Measurements from ENCODE around the gene PROX1.

Gene PROX1

DNA sequence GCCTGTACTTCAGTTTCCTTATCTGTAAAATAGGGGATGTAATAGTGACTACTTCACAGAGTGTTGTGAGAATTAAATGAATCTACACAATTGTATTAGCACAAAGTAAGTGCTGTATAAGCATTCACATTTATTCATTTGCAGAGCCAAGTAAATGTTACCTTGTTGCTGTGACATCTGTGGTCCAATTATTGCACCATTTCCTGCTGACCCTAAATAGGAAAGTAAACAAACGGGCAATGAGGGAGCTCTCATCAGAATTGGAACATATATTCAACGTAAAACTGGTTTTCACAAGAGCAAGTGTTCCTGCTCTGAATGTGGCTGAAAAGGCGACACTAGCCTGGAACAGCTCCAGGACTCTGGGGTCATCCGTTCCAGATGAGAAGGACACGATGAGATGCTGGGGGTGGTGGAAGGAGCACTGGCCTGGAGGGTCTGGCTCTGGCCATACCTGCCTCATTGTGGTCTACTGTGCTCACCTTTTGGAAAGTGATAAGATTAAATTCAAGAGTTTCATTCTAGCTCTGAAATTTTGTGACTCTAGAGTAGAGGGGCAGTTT is 34.5 kb downstream of the PROX1 start:
- no peak for DNase-seq (ENCODE audit: low spot score)

DNA sequence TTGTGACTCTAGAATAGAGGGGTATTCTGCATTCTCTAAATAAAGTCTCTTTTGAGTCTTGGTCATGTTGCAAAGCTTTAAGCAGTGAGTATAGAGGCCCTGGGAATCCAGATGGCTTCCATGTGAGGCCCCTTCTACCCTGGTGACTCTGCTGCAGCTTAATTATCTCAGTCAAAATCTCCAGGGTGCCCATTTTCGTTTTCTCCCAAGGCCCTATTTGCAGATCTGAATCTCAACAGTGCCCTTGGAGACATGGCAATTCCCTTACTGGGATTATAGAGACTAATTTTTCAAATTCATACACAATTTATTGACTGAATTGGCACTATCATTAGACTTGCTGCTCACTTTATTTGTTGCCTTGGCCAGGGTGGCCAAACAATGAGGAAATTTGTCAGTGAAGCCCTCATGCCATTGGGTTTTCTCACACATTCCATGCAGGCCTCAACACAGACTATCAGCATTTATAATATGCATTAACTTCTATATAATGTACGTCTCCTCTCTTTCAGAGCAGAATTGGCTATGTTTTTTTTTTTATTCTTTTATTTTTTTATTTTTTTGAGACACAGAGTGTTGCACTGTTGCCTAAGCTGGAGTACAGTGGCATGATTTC is 35.1 kb downstream of the PROX1 start:
- no peak for DNase-seq (ENCODE audit: low spot score)

DNA sequence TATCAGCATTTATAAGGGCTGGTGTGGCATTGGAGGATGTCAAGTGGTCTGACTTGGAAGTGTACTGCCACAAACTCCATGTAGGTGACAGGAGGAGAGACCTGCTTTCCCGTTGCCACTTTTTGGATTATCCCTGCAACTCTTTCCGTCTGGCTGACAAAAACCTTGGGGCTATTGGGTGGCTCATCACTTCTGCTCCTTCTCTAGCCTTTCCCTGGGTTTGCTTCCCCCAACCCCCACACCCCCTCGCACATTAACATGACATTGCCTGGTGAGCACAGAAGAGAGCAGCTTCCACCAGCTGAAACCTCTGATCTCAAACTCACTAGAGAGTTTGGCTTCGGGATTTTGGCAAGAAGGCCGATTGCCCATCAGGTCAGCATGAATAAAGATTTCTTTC is 39.2 kb downstream of the PROX1 start:
- DNase-seq (ENCODE audit: low spot score) = no peak

DNA sequence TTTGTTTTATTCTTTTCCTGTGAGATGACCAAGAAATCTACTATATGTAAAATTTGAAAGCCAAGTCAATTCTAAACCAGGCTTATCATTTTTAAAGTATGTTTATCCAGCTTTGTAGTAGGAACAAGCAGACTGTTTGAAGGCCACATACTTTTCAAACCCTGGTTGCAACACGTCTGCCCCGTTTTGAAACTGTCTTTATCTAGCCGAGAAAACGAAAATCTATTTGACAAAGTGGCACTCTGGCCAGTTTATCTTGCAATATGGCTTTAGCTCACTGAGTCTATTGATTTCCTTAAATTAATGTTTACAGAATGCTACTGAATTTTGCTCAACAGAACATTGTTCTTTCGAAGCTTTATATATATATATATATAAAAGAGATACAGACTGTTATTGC is 39.7 kb downstream of the PROX1 start:
- DNase-seq (ENCODE audit: low spot score) = no peak

DNA sequence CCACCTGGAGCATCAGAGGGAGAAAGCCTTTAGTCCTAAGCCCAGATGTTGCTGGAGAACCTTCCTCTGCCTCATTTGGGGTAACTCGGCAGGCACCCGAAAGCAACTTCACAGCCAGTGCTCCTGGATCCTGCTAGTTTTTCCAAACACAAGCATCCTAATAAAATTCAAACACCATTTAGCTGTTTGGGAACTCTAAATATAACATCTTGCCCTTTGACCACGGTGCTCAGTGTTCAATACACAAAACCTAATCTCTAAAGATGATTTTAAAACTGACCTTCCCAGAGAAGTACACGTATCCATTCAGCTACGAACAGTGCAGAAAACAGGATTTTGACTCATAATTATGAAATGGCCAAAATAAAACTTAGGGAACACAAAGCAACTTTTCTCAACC is 40.3 kb downstream of the PROX1 start:
- DNase-seq (ENCODE audit: low spot score) = no peak

DNA sequence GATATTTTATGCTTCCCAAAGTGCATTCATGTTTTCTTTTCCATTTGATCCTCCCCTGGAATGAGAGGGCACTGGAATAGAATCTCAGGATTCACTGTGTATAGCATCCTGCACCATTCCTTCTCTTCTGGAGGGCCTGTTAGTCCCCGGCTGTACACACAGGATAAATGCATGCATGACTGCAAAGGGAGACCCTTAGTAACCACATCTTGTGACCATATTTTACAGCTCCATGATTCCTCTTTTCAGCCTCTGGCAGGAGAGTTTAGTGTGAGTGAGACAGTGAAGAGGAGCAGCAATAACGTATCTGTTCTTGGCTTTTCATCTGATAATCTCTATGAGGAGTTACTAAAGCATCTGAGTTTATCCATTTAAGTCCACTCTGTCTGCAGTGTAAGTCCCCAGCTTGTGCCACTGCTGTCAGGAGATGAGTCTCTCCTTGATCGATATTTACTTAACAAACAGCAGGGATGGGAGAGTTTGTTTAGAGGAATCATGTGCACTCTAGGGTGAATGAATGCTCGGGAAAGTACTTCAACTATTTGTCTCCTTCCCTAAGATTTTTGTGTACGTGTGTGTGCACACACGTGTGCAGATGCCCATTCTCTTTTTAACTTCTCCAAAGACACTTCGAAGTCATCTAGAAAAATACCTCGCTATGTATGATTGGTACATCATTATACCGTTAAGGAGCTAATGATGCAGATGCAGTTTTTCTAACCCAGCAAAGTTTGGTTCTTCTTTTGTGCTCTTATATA is 41.1 kb downstream of the PROX1 start:
- DNase-seq (ENCODE audit: low spot score) = no peak

DNA sequence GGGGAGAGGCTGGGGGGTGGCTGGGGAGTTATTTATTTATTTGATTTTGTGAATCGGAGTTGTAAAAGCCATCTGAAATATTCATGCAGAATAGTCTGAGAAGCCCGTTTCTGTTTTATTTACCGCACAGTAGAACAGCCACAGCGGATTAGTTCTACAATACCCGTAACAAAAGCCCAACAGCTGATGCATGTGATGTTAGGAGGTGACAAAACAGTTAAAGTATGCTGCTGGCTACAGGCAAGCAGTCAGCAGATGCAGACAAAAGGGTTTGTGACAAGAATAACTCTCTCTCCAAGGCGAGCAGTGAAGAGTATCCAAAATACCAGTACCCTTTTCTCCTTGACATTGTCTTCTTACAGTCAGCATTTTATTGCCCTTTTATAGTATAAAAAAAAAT is 42.0 kb downstream of the PROX1 start:
- DNase-seq (ENCODE audit: low spot score) = no peak

DNA sequence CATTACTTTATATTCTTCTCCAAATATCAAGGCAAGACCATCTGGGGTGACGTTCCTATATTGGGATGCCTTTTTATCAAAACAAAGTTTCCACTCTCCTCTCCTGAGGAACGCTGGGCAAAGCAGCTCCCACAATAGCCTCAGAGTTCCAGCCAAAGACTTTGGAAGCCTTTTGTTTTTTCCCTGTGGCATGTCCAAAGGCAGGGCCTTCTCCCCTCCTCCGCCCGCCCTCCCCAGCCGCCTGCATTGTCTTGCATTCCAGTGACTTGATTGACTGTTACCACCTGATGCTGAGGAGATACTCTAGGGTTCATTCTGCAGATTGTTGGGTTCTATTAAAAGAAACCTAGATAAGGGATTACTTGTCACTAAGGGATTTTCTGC is 43.5 kb downstream of the PROX1 start:
- no peak for DNase-seq (ENCODE audit: low spot score)

DNA sequence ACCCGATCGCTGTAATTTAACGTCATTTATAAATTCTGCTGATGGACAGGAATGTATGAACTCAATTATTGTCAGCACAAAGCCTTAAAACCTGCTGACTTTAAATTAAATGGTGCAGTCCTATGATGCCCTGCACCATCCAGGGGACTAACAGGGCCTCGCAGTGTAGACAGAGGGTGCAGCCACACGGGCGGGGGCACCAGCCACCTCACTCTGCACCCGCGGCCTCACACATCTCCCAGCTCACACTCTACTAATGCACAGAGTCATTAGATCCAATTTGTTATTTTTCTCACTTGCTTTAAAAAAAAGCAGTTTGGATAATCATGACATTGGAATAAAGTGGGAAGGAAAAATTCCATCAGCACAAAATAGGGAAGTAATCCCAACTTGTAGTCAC is 49.7 kb downstream of the PROX1 start:
- no peak for DNase-seq (ENCODE audit: low spot score)

DNA sequence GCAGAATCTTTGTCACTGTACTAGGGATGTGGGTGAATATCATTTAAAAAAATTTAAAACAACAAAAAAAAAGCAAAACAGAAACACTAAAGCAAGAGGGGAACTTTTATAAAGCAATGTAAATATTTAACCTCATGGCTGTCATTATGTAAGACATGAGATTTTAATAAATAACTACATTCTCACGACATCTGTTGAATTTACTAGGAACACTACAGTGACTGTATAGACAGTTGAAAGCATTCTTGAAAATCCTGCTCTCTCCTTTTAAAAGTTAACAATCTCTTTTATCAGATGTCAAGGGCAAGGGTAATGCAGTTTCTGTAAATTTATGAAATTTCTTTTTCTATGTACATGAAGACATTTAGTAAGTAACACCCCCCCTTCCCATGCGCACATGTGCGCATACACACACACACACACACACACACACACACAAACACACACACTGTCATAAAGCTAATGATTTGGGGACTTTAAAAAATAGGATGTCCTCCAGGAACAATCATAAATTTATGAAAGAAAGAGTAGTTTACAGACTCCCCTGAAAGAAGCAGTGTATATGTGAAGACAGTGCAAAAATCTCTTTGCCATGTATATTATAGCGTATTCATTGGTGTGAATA is 51.7 kb downstream of the PROX1 start:
- no peak for DNase-seq (ENCODE audit: low spot score)

DNA sequence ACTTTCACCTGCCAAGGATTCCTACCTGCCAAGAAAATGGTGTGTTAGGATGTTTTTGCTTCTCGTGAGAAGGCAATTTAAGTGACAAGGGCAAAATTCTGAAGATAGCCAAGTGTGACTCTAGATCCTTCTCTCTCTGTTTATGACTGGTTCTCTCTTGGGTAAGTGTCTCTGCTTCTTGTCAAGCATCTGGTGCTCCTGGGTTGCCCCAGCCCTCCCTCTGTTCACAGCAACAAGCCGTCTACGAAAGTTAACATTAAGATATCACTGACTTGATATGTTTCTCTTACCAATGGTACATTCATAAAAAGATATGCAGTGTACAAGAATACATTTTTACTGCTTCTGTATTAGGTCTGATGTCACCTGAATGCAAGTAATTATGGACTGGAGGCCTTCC is 55.4 kb downstream of the PROX1 start:
- DNase-seq (ENCODE audit: low spot score) = no peak

DNA sequence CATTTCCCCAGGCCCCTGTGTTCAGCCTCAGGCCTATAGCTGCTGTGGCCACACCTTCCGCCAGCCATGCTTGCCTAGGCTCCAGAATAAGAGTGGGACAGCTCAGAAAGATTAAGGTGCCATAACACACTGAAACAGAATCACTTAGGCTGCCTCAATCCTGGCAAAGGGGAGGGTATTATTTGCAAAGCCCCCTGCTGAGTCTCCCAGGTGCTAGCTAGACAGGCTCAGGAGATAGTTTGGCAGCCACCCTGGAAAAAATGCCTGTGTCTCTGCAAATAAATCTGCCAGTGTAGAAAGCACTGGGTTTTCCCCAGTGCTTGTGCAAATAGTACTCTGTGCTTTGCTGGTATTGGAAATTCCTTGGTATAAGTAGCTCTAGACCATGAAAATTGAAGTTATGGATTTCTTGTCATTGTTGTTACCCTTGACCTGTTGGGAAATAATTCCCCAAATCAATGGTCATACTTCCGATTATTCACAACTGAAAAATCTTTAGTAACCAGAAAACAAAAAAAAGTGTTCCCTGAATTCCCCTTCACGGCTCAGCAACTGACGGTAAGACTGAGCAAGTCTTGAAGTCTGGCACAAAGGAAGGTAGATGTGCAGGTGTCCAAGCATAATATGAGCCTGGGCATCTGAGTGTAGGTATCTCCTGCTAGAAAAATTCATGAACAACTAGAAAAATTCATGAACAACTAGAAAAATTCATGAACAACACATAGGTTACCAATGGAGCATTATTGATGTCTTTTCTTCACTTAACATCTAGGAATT is 56.9 kb downstream of the PROX1 start:
- no peak for DNase-seq (ENCODE audit: low spot score)

DNA sequence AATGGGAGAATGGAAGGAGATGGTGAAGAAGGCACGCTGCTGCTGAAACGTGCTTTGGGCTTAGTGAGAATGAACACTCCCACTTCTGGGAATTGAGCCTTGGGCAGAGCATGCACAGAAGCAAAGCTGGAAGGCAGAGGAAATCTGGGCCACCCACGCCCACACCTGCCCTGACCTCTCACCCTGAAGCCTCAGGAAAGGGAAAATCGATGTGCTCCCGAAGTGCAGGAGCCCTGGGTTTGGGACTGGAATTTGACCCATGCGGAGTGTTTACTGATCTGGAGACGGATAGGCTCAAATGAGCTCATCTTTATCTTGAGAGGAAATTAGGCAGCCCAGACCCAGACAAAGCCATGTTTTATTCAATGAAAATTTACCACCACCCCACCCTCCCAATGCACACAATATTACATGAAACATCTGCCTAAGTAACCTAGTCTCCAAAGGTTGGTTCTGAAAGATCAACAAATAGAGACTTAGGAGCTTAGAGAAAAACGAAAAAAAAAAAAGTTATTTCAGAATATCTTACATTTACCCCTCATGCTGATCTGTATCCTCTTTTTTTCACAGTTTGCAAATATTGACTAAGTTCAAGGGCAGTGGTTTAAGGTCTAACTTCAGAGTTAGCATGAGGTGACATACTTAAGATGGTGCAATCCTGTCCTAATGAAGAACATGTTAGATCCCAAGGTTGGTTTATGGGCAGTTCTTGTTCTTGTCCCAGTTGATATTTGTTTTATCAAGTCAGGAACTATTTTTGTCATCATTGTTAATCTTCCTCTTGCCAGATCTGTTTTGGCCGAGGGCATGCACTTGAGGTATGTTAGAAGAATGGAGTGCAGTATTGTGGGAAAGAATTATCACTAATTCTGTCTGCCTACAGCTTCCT is 63.0 kb downstream of the PROX1 start:
- DNase-seq (ENCODE audit: low spot score) = no peak

DNA sequence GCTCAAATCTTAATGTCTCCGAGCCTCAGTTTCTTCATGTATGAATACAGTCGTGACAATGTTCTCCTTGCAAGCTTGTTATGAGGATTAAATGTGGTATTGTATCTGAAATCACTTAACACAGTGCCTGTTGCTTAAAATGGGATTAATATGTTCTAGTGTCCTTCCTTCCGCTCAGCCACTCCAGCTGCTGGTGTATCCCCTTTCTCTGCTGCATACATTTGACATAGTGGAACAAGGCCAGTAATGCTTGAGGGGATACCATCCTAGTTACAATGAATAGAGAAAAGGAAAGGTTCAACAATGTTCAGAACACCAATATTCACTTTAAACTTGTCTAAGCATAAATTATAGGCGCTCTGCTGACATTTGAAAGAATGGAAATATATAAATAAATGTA is 64.0 kb downstream of the PROX1 start:
- DNase-seq (ENCODE audit: low spot score) = no peak

DNA sequence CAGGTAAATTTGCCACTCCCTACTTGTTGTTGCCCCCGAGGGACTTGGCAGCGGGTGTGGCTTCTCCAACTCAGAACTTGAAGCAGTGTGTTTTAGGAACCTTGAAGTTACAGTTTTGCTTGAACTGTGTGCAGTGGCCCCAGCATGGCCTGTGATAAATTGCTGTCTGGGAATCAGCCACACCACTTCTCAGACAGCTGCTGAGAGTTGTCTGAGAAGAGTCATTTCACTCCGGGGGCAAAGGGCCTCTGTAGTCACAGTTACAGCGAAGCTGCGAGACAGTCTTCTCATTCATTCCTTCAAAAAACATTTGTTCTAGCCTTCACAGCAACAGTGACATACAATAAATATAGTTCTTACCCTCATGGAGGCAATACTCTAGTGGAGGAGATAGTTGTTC is 70.3 kb downstream of the PROX1 start:
- DNase-seq (ENCODE audit: low spot score) = no peak

DNA sequence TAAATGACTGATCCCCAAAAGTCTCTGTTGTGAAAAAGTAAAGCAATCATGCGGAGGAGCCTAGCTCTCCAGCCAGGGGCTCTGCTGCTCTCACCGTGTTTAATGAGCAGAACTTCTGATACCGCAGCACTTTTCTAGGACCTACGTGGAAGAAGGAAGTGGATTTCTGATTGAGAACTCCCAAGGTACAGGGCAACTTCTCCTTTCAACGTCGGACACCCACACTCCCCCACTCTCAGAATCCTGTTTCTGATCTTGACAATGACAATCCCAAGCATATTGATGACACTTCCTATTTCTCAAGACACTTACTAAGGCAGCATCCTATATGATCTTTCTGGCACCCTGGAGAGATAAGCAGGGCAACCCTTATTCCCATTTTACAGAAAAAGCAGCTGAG is 78.4 kb downstream of the PROX1 start:
- no peak for DNase-seq (ENCODE audit: low spot score)

DNA sequence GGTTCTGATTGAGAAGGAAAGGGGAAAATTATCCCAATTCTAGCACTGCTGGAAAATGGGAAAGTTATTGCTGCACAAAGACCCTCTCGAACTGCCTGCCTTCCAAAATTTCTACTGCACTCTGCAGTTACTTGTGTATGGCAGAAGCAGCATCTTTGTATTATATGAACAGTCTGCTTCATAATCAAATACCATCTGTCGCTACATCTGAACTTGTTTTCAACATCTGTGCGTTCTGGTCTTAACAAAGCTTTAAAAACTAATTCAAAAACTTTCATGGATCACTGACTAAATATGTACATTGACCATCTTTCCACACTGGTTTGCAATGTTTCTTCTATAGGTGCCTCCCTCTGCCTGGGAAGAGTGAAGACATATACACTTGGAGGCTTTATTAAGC is 79.2 kb downstream of the PROX1 start:
- DNase-seq (ENCODE audit: low spot score) = no peak

DNA sequence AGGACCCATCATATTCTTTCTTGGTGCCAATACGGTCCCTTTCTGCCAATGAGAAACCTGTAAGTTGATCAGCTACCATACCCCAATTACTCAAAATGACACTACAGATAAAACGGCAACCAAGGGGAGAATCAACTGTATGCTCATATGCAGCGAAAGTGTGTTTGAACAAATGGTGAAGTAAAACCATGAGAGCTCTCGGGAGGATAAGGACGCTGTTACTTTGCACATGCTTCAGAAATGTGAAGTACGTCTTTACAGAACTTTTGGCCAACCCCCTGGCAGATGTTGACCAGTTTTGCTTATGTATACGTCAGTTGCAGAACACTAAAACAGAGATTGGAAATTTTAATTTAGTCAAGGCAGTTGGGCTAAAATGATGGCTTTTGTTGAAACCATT is 79.6 kb downstream of the PROX1 start:
- DNase-seq (ENCODE audit: low spot score) = no peak

DNA sequence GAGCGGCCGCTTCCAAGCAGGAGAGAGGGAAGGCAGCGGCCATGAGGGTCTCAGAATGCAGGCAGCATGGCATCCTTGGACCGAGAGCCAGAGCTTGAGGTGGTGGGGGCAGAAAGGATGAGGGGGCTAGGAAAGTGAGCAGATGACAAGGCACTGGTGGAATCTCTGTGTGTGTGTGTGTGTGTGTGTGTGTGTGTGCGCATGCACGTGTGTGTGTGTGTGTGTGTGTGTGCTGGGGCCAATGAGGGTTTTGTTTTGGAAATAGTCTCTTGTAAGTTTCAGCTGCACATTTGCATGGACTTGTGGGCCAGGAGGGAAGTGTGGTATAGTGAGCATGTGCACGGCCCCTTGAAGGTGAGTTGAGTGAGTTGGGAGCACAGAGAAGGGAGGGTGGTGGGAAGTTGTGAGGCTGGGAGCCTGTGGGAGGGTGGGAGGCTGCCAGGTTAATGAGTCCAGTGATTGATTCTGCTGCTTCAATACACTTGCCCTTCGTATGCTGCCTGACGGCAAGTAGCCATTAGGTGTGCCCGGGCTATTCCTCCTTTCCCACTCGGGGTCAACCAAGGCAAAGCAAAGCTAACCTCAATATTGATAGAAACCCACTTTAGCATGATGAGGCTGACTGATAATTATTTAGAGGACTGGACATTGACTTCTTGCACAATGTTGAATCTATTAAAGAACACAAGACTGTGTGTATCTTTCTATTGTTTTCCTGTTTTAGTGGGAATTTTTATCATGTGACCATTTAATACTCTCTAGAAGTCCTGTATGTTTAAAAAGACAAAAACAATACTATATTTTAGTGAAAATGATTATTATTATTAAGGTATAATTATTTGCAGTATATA is 80.3 kb downstream of the PROX1 start:
- no peak for DNase-seq (ENCODE audit: low spot score)

DNA sequence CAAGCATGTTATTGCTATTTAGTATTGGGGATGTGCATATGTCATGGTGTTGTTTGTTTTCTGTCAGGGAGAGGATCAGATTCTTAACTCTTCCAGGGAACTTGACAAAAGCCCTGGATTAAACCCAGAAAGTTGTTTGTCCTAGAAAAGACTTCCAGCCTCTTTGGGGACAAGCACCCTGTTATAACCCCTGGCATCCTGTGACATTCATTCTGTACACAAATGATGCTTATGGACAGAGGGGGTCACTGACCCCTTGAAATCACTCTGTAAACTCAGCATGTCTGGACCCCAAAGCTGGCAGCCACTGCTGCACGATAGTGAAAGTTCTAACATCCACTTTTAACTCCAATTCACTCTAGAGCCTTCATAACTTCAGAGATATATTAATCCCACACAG is 81.2 kb downstream of the PROX1 start:
- no peak for DNase-seq (ENCODE audit: low spot score)

DNA sequence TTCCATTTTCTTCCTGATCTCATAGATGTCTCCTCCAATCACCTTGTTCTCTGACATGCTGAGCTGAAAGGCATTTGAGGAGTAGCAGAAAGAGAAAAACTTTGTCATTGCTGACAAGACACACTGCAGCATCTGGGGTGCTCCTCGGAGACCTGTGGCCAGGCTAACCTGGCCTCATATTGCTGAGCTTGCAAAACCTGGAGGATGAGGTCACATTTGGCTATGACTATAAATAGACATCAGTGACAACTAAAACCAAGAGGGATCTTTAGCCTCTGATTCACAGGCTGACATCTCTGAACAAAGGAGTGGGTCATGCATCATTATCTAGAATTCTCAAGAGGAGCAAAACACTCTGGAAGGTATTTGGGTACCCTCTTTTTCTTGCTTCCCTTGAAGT is 83.7 kb downstream of the PROX1 start:
- no peak for DNase-seq (ENCODE audit: low spot score)
